Activated naive CD4-positive, alpha-beta T cell treated with anti-CD3 and anti-CD28 coated beads, Interleukin-2, amount 10 ng/mL, durations not matched to agents 7 days and 5 days (primary cell): ENCODE measurements around the gene PCARE.

Experiments
- CTCF ChIA-PET: fragments of 350-600 bp; sonication (Branson Sonifier 250); formaldehyde crosslinking; loops from one replicate; lab custom pipeline; 2021; ENCODE audit warnings: antibody characterized with exemption; lab: Charles Lee
- DNase-seq: peaks from one replicate; pipeline ENCODE4 v3.0.0-alpha.2; 2020
- H3K27ac Mint-ChIP-seq: one replicate; pipeline ENCODE4 v1.8.0; 2021; ENCODE audit warnings: mild to moderate bottlenecking, moderate library complexity, mixed read lengths
- H3K27me3 Mint-ChIP-seq: one replicate; pipeline ENCODE4 v1.8.0; 2021; ENCODE audit warnings: mild to moderate bottlenecking, mixed read lengths
- H3K36me3 Mint-ChIP-seq: one replicate; pipeline ENCODE4 v1.8.0; 2021; ENCODE audit warnings: mixed read lengths
- H3K4me1 Mint-ChIP-seq: one replicate; pipeline ENCODE4 v1.8.0; 2021; ENCODE audit warnings: mixed read lengths
- H3K4me3 Mint-ChIP-seq: one replicate; pipeline ENCODE4 v1.8.0; 2021; ENCODE audit warnings: mild to moderate bottlenecking, moderate library complexity, mixed read lengths
- H3K9me3 Mint-ChIP-seq: one replicate; pipeline ENCODE4 v1.8.0; 2021; ENCODE audit warnings: mixed read lengths

Gene PCARE

DNA sequence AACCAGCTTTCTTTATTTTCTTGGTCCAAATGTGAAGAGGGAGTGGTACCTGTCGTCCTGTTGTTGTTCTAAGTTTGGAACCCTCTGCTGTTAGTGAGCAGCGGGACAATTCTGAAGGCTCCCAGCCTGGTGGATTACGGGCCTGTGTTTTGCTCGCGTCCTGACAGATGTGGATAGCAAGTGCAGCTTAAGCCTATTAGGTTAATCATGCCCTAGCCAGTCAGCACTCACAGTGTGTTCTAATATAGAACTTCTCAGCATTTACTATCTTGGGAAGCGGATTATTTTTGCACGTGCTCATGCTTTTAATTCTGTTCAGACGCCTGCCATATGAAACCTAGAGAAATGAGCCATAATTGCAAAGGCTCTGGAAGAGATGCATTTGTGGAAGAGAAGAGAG lies at the start of gene PCARE:
Gene PCARE (minus strand): TSS at position 113 of the 400 bp plus-strand sequence. CDS start 262 bp downstream, outside the sequence.
- Mint-ChIP-seq H3K4me3 (no peak within 1 kb of the TSS), H3K27ac (no peak within 1 kb of the TSS), H3K36me3 (no peaks in the 10 kb centered on the region), H3K27me3 (peaks cover 10% of the 10 kb centered on the region), H3K9me3 (no peaks in the 10 kb centered on the region), H3K4me1 (no peaks in the 10 kb centered on the region)
- CTCF ChIA-PET: interaction anchor here (0.6 kb wide), 1 partner anchor 509 kb away, joined by 3 read pairs; no protein-coding TSS in a partner anchor
- no peak for DNase-seq

DNA sequence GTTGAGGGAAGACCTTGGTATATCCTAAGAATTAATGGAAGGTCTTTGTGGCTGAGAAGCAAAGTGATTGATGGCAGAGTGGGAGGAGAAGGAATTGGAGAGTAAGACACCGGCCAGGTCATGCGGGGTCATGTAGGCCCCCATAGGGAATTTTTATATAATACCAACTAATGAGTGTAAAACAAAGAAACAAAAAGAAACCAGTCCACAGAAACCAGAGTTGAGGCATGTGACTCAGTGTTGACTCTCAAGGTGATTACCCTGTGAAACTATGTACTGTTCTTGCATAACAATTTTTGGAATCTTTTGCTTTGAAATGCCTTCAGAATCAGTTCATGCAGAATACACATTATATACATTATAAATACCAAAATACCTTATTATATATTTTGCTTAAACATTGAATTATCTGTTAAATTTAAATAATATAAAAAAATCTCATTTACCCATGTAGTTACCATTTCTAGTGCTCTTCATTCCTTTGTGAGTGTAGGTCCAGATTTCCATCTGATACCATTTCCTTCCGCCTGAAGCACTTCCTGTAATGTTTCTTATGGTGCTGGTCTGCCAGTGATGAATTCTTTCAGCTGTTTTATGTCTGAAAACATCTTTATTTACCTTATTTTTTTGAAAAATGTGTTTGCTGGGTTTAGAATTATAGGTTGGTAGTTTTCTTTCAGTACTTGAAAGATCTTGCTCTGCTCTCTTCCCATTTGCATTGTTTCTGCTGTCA lies 49.5 kb upstream of the PCARE start:
- Mint-ChIP-seq H3K27me3 (no peaks in the 10 kb centered on the region), H3K4me1 (peaks cover 31% of the 10 kb centered on the region), H3K9me3 (peaks cover 20% of the 10 kb centered on the region), H3K36me3 (peaks cover 61% of the 10 kb centered on the region), H3K4me3 (no peak overlapping the region), H3K27ac (no peak overlapping the region)
- CTCF ChIA-PET: no interaction called here
- no peak for DNase-seq

DNA sequence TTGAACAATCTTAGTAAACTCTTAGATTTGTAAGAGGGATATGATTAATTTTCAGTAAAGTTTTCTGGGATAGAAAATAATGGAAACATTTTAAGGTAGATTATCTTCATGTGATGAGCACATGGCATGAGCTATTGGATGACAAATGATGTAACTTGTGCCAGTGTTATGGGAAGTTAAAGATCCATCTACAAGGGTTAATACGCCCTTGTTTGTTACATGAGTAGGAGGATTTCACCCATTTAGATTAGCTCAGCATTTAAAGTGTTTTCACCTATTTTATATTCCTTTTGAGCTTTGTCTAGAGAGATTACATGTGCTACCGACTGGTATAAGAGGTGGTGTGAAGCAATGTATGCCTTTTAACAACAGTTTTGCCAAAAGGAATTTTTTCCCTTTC lies 46.5 kb upstream of the PCARE start:
- CTCF ChIA-PET: no interaction called here
- H3K9me3 Mint-ChIP-seq: peaks cover 20% of the 10 kb centered on the region
- no peak overlapping the region for H3K4me3 Mint-ChIP-seq
- no peak for DNase-seq
- H3K4me1 Mint-ChIP-seq: peaks cover 51% of the 10 kb centered on the region
- H3K36me3 Mint-ChIP-seq: peaks cover 54% of the 10 kb centered on the region
- H3K27me3 Mint-ChIP-seq: no peaks in the 10 kb centered on the region
- H3K27ac Mint-ChIP-seq: no peak overlapping the region

DNA sequence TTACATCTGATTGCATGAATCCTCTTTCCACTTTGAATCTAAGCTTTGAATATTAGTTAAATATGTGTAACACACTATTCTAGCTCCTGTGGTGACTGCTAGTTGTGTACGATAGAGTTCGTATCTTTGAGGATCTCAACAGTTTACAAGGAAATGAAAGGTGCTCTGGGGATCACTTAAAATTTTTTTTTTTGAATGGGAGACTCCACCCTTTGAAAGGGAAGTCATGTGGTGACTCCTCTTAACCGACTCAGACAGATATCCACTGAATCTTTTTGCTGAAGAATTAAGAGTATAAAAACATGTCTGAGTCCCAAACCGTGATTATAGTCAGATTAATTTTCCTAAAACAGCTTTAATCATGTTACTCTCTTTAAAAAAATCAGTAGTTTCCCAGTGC lies 44.9 kb upstream of the PCARE start:
- Mint-ChIP-seq H3K4me3 (peak overlapping the region; percentile 43), H3K9me3 (peaks cover 10% of the 10 kb centered on the region), H3K27ac (peak overlapping the region; percentile 82), H3K27me3 (peaks cover 7% of the 10 kb centered on the region), H3K36me3 (peaks cover 39% of the 10 kb centered on the region), H3K4me1 (peaks cover 58% of the 10 kb centered on the region)
- no peak for DNase-seq
- CTCF ChIA-PET: interaction anchor here (0.6 kb wide), 1 partner anchor 11 kb away, joined by 3 read pairs; no protein-coding TSS in a partner anchor

DNA sequence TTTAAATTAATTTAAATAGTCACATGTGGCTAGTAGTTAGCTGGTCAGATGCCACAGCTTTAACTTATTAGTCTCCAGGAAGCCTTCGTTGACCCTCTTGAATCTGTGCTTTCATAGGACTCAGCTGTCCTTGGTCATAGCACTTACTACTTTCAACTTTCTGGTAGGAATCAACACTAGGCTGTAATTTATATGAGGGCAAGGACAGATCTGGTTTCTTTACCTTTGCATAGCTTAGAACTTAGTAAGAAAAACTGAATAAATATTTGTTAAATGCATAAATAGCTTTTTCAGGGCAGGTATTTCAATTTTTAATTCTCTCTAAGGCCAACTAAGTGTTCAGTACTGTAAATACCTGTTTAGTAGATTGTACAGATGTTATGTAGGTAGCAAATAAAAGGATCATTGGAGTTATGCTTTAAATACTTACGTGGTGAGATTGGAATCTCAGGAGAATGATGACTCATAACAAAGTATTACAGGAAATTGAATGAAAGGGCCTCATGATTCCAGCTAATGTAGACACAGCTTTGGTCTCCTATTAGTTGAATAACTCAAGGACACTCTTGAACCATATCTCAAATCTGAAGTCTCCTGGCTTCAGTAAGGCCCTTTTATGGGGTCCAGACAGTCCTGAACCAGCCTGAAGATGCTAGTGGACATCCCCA lies 43.4 kb upstream of the PCARE start:
- H3K9me3 Mint-ChIP-seq: no peaks in the 10 kb centered on the region
- peak overlapping the region; percentile 99 for H3K27ac Mint-ChIP-seq
- H3K36me3 Mint-ChIP-seq: peaks cover 27% of the 10 kb centered on the region
- H3K27me3 Mint-ChIP-seq: peaks cover 19% of the 10 kb centered on the region
- peak overlapping the region; percentile 89 for H3K4me3 Mint-ChIP-seq
- peaks cover 56% of the 10 kb centered on the region for H3K4me1 Mint-ChIP-seq
- CTCF ChIA-PET: interaction anchor here (0.6 to 1.3 kb wide), 2 partner anchors 12 to 551 kb away, joined by 3 read pairs; no protein-coding TSS in a partner anchor
- no peak for DNase-seq

DNA sequence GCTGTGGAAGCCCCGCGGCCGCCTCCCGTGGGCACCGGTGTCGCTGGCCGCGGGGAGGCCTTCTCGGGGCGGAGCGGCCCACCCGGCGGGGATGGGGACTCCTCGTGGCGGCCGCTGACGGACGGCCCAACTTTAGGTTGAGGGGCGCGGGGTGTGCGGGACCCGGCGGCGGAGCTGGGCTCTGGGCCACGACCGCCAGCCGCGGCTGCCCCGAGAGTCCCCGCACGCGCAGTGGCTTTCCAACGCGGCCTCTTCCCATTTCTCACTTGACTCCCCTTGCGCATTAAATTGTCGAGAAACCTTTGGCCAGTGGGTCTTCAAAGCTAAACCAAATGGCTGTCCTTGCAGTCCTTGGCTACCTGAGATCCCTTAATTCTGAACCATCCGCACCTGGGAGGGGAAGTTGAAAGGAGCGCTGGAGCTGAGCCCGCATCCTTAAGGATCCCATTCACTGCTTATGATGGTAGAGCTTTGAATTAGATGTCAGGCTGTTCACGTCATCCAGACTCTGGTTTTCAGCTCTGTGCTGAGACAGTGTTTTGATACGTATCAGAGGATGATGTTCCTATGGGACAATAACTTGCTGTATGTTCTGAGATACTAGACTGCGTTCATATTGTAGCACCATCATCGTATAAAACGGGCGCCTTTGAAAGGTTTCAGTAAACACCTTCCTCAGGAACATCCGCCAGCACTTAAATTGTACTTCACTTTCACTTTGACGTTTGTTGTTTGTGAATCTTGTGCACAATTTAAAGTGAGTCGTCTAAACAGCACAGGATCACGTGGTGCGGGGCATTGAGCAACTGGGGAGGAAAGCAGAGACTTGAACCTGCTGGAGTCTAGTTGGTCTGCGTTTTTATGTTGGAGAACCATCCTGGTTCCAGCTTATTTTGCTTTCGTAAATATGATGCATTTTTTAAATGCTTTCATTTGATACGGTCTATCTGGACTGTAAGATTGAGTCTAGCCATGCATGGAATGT lies 41.8 kb upstream of the PCARE start:
- CTCF ChIA-PET: interaction anchor here (0.8 to 1.5 kb wide), 2 partner anchors 13 to 157 kb away, joined by 5 to 6 read pairs; no protein-coding TSS in a partner anchor
- H3K4me1 Mint-ChIP-seq: peaks cover 58% of the 10 kb centered on the region
- H3K36me3 Mint-ChIP-seq: peaks cover 13% of the 10 kb centered on the region
- H3K4me3 Mint-ChIP-seq: peak overlapping the region; percentile 89
- peaks cover 20% of the 10 kb centered on the region for H3K27me3 Mint-ChIP-seq
- DNase-seq: peak; percentile 91
- no peaks in the 10 kb centered on the region for H3K9me3 Mint-ChIP-seq
- H3K27ac Mint-ChIP-seq: peak overlapping the region; percentile 99

DNA sequence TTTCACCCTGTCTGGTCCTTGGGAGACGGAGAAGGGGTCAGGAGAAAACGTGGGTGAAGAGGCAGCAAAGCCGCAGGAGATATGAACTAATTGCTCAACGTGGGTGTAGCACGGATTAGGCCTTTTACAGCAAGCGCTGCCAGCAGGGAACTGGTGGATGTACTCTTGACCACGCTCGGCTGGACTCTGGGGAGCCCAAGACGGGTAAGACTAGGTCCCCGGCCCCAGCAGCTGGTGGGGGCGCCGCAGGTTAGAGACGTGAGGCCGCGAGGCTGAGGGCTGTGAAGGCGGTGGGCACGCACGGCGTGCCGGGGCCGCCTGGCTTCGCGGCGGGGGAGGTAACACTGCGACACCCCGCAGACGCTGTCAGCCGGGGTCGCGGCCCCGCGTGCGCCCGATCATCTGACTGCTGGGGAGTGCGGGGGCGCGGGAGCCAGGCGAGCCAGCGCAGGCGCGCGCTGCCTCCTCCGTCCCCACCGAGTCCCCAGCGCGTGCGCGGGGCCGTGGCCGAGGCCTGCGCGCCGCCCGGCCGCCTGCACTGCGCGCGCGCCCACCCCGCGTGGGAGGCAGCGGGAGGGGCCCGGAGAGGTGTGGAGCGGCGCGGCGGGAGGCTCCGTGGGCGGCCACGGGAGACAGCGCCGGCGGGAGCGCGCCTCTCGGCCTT lies 40.8 kb upstream of the PCARE start, which contains the start of gene CLIP4:
Gene CLIP4 (plus strand): TSS at position 470 of the 664 bp plus-strand sequence. CDS start 5,974 bp downstream, outside the sequence.
- Mint-ChIP-seq H3K4me3 (peak within 1 kb of the TSS; percentile 91), H3K27me3 (peaks cover 20% of the 10 kb centered on the region), H3K36me3 (peaks cover 9% of the 10 kb centered on the region), H3K27ac (peak within 1 kb of the TSS; percentile 99), H3K4me1 (peaks cover 61% of the 10 kb centered on the region), H3K9me3 (no peaks in the 10 kb centered on the region)
- DNase-seq: peak; percentile 69
- CTCF ChIA-PET: no interaction called here

DNA sequence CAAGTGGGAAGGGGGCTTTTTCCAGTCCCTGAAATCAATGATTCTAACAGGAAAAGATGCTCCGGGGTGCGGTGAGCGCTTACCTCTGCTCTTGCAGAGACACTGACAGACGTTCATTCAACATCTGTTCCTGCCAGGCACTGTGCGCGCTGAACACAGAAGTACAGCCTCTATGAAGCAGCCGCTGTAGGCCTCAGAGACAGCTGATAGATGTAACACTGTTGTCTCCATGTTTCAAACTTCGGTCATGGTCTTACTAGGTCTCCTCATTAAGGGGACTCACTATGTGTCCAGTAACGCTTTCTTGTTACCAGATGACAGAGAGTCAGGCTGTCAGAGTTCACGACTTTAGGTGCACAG lies 40.2 kb upstream of the PCARE start:
- no peak for DNase-seq
- peak overlapping the region; percentile 91 for H3K4me3 Mint-ChIP-seq
- peaks cover 7% of the 10 kb centered on the region for H3K36me3 Mint-ChIP-seq
- CTCF ChIA-PET: interaction anchor here (1.3 kb wide), 1 partner anchor 11 kb away, joined by 3 read pairs; no protein-coding TSS in a partner anchor
- H3K27ac Mint-ChIP-seq: peak overlapping the region; percentile 96
- no peaks in the 10 kb centered on the region for H3K9me3 Mint-ChIP-seq
- peaks cover 58% of the 10 kb centered on the region for H3K4me1 Mint-ChIP-seq
- peaks cover 20% of the 10 kb centered on the region for H3K27me3 Mint-ChIP-seq

DNA sequence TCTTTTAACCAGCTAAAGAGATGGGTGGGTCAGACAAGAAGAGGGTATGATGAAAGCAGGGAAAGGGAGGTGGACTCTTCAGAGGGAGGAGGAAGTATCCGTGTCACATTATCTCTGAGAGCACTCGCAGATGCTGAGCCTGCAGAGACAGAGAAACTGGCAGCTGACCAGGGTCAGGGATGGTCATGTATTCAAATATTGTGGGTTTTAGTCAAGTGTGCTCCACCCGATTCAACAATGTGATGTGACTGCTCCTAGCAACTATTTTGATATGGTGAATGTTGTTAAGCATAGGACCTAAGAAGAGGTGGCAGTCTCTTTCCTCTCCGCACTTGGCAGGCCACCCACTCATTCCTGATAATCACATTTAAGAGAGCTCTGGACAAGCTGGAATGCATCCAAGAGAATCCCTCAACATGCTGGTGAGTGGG lies 39.6 kb upstream of the PCARE start:
- Mint-ChIP-seq H3K4me3 (peak overlapping the region; percentile 91), H3K4me1 (peaks cover 51% of the 10 kb centered on the region), H3K36me3 (peaks cover 6% of the 10 kb centered on the region), H3K27ac (peak overlapping the region; percentile 96), H3K27me3 (peaks cover 20% of the 10 kb centered on the region), H3K9me3 (no peaks in the 10 kb centered on the region)
- CTCF ChIA-PET: interaction anchor here (1.3 kb wide), 1 partner anchor 12 kb away, joined by 3 read pairs; no protein-coding TSS in a partner anchor
- DNase-seq: no peak

DNA sequence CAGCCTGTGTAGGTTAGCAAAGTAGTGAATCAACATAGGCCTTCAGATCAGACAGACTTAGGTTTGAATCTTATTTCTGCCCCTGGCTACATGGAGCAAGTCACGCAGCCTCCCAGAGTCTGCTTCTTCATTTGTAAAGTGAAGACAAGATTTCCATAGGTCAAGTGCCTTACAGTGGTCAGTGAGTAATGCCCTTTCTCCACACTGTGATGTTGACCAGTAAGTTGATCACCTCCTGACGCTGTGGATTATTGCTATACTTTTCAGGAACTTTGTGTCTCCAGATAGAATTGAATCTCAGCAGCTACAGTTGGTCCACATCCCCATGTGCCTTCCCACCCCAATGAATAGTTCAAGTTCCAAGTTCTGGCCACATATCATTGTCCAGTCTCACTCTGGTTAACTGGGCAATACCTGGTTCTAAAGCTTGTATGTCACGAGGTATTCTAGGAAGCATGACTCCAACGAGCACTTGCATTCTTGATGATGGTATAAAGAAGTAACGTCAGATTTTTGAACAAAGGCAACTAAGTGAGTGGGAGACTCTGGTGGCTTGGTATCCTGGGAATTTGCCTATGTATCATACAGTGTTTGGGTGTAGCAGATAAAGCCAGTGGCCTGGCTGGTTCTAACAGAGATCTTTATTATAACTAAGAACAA lies 38.8 kb upstream of the PCARE start:
- H3K36me3 Mint-ChIP-seq: peaks cover 6% of the 10 kb centered on the region
- H3K27ac Mint-ChIP-seq: no peak overlapping the region
- H3K4me1 Mint-ChIP-seq: peaks cover 45% of the 10 kb centered on the region
- no peak for DNase-seq
- CTCF ChIA-PET: interaction anchor here (1.2 to 1.3 kb wide), 2 partner anchors 12 to 98 kb away, joined by 3 read pairs; no protein-coding TSS in a partner anchor
- H3K4me3 Mint-ChIP-seq: no peak overlapping the region
- peaks cover 20% of the 10 kb centered on the region for H3K27me3 Mint-ChIP-seq
- no peaks in the 10 kb centered on the region for H3K9me3 Mint-ChIP-seq

DNA sequence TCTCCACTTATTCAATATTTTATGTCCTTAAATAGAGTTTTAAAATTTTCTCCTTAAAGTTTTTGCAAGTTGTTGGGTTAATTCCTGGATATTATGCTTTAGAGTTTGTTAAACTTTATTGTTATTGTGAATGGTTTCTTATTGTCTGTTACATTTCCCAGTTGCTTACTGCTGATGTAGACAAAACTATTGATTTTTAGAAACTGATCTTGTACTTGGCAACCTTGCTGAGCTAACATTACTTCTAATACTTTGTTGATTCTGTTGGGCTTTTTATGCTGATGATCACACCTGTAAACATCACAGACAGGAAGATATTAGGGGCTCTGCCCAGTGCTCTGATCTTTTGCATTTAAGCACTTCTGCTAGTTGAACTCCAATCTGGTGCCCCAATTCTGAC lies 38.1 kb upstream of the PCARE start:
- Mint-ChIP-seq H3K27me3 (peaks cover 20% of the 10 kb centered on the region), H3K4me1 (peaks cover 37% of the 10 kb centered on the region), H3K9me3 (no peaks in the 10 kb centered on the region), H3K4me3 (no peak overlapping the region), H3K27ac (no peak overlapping the region), H3K36me3 (peaks cover 1% of the 10 kb centered on the region)
- CTCF ChIA-PET: interaction anchor here (1.2 kb wide), 1 partner anchor 97 kb away, joined by 3 read pairs; no protein-coding TSS in a partner anchor
- no peak for DNase-seq

DNA sequence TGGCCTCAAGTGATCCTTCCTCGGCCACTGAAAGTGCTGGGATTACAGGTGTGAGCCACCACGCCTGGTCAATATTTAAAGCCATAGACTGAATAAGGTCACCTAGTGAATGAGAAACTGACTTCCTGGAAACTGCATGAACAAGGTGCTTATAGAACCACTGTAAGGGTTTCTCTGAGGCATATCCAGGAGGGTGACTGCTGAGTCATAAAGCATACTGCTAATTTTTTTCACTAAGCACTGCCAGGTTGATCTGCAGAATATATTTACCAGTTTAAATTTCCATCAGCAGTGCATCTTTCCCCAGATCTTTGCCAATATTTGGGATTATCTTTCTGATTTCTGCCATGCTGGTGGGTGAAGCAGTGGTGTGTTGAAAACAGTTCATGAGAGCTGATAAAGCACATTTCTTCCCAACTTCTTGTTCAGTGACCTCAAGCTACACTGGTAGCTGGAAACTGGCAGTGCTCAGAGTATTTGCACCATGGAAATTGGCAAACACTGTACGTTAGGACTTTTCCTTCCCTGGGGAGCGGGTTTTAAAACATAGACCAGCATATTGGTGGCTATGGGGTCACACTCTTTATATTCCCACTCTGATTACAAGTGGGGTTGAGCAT lies 36.7 kb upstream of the PCARE start:
- CTCF ChIA-PET: interaction anchor here (0.7 kb wide), 1 partner anchor 36 kb away, joined by 3 read pairs; no protein-coding TSS in a partner anchor
- H3K9me3 Mint-ChIP-seq: no peaks in the 10 kb centered on the region
- H3K4me1 Mint-ChIP-seq: peaks cover 24% of the 10 kb centered on the region
- H3K4me3 Mint-ChIP-seq: no peak overlapping the region
- no peak for DNase-seq
- H3K27ac Mint-ChIP-seq: no peak overlapping the region
- H3K36me3 Mint-ChIP-seq: peaks cover 1% of the 10 kb centered on the region
- H3K27me3 Mint-ChIP-seq: peaks cover 20% of the 10 kb centered on the region
